Loucy (cell line): ENCODE measurements around the gene CNKSR3.

ENCODE experiments used
- EZH2phosphoT487 ChIP-seq: fragments of 200-600 bp; IDR thresholded peaks from 2 replicates; pipeline ENCODE4 v1.6.1; 2018; ENCODE audit warnings: antibody characterized with exemption, mild to moderate bottlenecking, moderate library complexity, borderline replicate concordance
- TF ChIP-seq, protein P1 (sequence below): fragments of 200-600 bp; sonication (generic); conservative IDR thresholded peaks from 2 replicates; pipeline ENCODE4 v1.5.1; 2014; ENCODE audit warnings: mild to moderate bottlenecking, antibody characterized with exemption, low read length

DNA sequence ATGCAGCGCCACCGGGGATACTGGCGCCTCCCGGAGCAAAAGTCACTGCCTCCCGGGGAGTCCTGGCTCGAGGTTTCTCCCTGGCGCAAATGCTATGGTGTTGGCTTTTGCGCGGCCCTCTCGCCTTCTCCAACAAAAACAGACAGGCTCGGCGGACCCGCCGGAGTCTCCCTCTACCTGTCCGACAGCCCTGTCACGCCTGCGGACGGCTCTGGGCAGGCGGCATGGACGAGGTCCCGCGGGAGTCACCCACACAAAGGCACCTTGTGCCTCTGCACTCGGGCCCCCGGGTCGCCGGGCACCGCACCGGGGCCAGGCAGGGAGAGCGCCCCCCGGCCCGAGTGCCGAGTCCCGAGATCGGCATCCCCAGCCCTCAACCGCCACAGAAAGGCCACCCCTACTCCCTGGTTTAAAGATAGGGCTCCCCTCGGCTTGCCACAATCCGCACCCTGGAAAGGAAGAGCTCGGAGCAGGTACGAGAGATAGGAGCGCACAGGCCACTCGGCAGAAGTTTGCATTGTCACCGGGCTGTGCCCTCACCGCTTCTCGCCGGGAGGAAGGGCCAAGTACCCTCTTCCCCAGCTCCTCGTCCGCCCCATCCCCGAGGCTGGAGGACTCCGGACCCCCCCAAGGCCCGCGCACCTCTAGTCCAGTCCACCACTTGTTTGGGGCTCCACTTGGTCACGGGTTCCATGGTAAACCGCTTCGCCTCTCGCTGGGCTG is 903 bp downstream of the CNKSR3 start:
- TF ChIP-seq, protein P1, sequence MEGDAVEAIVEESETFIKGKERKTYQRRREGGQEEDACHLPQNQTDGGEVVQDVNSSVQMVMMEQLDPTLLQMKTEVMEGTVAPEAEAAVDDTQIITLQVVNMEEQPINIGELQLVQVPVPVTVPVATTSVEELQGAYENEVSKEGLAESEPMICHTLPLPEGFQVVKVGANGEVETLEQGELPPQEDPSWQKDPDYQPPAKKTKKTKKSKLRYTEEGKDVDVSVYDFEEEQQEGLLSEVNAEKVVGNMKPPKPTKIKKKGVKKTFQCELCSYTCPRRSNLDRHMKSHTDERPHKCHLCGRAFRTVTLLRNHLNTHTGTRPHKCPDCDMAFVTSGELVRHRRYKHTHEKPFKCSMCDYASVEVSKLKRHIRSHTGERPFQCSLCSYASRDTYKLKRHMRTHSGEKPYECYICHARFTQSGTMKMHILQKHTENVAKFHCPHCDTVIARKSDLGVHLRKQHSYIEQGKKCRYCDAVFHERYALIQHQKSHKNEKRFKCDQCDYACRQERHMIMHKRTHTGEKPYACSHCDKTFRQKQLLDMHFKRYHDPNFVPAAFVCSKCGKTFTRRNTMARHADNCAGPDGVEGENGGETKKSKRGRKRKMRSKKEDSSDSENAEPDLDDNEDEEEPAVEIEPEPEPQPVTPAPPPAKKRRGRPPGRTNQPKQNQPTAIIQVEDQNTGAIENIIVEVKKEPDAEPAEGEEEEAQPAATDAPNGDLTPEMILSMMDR, result no peak
- no peak for TF ChIP-seq EZH2phosphoT487
